Sciatic nerve (tissue), 2 donors: ENCODE data around the gene MACROD2. TPM values are rescaled to one million over a fixed set of nuclear protein-coding genes. Genes with fewer than 3 reads are reported as not detected.
"Not testable (repeated sequence)": the region's sequence is repeated elsewhere in the genome, so short reads cannot be mapped to it uniquely, and the experiment has no call there.

Source experiments
- ATAC-seq: fragments of 200-7000 bp; cut with Tn5 transposase; one replicate; pipeline ENCODE4 v1.9.1; 2020; ENCODE audit warnings: mild to moderate bottlenecking, moderate library complexity
- DNase-seq: peaks from one replicate; pipeline ENCODE4 v3.0.0-alpha.2; 2020; ENCODE audit warnings: low spot score
- intact Hi-C: fragments of 100-400 bp; cut with DNase I; formaldehyde crosslinking; loops from one replicate; pipeline ENCODE4 v1.14.2; 2022
- total RNA-seq: library from RNA; stranded (reverse); fragmentation: NEBNext Ultra II Directional; extraction: Animal tissue kit (Norgen Biotek cat#: 25700); gene quantifications from one replicate; pipeline ENCODE4 v1.2.1, GENCODE V29; 2021
- donor health status: DM: no; HTN: no; CAD: no.
- donor health status: DM: no; HTN: no; CAD: no.

The MACROD2 gene
- total RNA-seq, 1 donor from 2014 or later = 13.8 TPM

DNA sequence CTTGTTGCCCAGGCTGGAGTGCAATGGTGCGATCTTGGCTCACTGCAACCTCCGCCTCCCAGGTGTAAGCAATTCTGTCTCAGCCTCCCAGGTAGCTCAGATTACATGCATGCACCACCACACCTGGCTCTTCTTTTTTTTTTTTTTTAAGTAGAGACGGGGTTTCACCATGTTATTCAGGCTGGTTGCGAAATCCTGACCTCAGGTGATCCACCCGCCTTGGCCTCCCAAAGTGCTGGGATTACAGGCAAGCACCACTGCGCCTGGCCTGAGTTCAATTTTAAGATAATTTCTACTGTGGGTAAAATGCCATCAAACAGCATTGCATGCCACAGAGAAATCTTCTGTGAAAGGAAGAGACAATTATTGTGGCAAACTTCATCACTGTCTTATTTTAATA lies 1944.8 kb downstream of the MACROD2 start:
- DNase-seq (no peak), ATAC-seq (no peak)
- intact Hi-C loops = no loop called here

DNA sequence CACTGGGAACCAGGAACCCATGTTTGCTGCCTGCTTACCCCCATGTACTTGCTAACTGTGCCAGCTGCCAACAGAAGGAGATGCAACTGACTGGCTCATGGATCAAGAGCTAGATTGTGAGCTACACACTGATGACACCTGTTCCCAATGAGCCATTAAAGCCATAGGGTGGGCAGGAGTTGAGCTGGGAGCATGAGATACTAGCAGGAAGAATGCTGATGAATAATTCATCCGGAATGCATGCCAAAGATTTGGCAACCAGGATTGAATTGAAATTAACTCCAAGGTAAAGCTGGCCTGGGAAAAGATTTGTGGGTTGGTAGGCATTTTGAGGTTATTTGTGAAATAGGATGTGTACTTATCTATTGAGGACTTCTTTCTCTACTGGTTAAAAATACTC lies 1946.8 kb downstream of the MACROD2 start:
- no peak for ATAC-seq
- DNase-seq = no peak
- intact Hi-C loops = no loop called here

DNA sequence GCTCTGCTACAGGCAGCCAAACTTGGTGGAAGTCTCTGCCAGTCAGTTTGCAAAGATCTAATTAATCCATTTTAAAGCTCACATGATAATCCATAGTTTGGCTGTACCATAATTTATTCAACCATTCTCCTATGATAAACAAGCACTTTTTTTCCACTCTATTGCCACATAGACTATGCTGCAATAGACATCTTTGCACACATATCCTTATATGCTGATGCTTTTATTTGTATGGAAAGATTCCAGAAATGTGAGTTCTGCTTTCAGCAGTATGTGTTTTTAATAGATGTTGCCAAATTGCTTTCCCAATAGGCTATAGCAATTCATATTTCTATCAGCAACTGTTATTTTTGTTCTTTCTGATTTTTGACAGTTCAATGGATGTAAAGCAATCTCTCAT lies 1950.0 kb downstream of the MACROD2 start:
- intact Hi-C loops = no loop called here
- DNase-seq = no peak
- no peak for ATAC-seq

DNA sequence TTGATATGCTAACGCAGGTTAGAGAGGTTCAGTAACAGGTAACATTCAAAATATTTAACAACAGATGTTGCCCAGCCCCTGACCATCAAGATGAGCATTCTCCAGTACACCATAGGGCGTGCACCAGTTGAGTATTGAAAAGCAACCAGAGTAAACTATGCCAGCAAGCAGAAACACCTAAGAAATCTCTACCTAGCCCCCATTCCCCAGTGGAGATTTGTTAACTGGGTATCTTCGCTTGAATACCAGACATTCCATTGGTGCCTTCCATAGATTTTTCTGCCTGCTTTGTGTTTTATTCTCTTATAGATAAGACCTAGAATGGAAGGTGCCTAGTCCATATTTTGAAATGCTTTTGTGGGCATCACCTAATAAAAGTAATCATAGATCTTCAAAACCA lies 1954.1 kb downstream of the MACROD2 start:
- DNase-seq (no peak), ATAC-seq (no peak)
- intact Hi-C loops = no loop called here

DNA sequence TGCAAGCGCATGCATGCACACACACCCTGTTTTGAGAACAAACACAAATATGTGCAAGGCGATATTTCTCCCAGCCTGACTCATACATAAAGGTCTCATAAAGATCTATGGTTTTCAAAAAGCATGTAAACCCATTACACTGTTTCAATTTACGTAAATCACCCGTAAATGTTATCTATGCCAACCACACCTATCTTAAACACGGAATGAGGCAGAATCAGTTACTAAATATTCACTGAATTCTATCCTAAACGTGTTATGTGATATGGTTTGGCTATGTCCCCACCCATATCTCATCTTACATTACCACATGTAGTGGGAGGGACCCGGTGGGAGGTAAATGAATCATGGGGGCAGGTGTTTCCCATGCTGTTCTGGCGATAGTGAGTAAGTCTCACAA lies 1956.3 kb downstream of the MACROD2 start:
- no peak for ATAC-seq
- no peak for DNase-seq
- intact Hi-C loops = no loop called here

DNA sequence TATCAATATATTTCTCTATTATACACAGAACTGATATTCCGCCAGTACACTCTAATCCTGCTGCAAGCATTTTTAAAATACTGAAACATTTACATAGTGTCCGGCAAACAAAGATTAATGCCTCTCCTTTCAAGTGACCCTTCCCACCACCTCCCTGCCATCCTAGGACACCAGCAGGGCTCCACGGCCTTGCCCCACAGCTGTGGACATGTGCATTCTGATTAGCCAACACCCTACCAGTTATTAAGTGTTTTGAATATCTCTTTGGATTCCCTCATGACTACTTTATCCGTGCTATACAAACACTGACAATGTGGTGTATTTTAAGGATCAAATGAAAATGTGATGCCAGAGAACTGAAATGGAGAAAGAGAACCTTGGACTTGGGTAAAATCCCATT lies 1962.8 kb downstream of the MACROD2 start:
- DNase-seq (no peak), ATAC-seq (no peak)
- intact Hi-C loops = no loop called here

DNA sequence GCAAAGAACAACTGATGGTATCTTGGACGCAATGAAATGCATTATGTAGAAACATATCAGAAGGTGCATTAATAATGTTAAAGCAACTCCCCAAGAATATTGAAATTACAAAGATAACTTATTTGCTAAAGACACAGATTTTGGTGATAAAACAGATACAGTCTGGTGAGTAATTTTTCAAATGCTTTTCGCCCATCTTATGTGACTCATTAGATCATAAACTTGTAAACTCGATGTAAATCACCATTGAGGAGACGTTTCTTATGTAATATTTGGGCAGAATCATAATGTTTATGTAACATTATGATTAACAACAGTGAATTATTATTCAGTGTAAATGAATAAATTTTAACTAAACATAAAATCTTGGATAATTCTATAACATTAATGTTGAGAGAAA lies 1969.8 kb downstream of the MACROD2 start:
- ATAC-seq (no peak), DNase-seq (no peak)
- intact Hi-C loops = no loop called here

DNA sequence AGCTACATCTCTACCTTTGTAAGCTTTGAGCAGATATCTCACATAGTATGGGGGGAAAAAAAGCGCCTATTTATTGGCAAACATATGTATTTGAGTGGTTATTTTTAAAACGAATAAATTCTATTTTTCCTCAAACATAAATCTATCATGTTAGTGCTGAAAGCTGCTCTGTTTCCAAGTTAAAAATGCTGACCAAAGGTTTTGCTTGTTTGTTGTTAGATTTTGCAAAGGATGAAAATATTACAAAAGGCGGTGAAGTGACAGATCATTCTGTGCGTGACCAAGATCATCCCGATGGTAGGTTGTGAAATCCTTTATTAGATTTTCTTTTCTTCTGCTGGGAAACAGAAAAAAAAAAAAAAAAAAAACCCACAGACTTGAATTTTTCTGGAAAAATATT lies 1972.0 kb downstream of the MACROD2 start:
- DNase-seq = no peak
- intact Hi-C loops = no loop called here
- ATAC-seq = no peak

DNA sequence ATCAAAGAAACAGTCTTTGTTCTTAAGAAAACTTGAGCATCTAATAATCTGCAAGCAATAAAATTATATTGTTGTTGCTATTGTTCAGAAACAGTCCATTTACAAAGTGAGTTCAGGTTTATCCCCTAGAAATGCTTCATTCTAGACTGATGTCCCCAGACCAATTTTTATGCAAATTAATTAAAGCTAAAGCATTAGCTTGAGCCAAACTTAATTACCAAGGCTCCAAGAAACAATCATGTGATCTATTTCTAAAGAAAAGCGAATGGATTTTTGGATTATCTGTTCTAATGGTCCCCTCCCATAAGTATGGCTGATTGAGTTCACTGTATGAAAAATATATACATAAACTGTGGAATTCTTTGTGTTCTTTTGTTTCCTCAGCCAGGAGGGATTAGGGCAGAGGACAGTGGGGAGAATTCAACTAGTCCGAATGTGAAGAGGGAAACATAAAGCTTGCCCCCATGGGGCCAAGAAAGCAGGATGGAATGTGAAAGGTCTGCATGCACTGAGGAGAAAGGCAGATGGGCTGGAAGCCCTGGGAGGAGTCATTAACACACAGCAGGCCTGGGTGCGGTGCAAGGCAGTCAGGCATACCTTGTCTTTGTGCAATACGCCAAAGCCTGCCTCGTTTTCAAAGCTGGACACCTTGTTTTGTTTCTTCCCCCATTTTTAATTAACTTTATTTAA lies 1980.9 kb downstream of the MACROD2 start:
- DNase-seq (no peak), ATAC-seq (no peak)
- intact Hi-C loops = no loop called here

DNA sequence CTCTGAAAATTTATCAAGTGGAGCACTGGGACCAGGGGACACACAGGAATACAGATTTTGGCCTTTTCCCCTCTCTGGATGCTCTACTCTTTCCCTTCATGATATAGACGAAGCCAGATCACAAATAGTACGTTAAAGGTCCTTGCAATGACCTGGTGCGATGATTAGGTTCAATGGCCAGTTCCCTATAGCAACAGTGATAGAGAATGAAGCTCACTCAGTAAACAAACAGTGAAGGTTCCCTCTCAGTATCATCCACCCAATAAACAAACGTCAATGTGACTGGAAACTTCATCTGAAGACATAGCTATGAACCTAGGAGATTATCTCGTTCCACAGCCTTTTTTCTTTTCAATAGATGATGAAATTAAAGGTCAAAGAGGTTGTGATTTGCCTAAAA lies 1981.7 kb downstream of the MACROD2 start:
- ATAC-seq (no peak), DNase-seq (no peak)
- intact Hi-C loops = no loop called here

DNA sequence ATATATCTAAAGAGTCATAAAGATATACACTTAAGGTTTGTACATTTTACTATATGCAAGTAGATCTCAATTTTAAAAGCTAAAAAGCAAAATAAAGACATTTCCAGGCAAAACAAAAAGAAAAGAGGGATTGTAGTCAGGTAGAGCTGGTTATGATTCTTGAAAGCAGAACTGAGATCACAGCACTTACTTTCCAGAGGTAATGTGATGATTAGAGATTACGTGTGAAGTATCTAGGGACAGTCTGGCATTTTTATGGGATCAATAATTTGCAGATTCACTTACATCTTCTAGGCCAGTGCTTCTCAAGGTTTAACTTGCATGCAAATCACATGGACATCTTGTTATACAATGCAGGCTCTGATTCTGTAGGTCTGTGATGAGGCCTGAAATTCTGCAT lies 1982.4 kb downstream of the MACROD2 start:
- intact Hi-C loops = no loop called here
- ATAC-seq = no peak
- DNase-seq = no peak

DNA sequence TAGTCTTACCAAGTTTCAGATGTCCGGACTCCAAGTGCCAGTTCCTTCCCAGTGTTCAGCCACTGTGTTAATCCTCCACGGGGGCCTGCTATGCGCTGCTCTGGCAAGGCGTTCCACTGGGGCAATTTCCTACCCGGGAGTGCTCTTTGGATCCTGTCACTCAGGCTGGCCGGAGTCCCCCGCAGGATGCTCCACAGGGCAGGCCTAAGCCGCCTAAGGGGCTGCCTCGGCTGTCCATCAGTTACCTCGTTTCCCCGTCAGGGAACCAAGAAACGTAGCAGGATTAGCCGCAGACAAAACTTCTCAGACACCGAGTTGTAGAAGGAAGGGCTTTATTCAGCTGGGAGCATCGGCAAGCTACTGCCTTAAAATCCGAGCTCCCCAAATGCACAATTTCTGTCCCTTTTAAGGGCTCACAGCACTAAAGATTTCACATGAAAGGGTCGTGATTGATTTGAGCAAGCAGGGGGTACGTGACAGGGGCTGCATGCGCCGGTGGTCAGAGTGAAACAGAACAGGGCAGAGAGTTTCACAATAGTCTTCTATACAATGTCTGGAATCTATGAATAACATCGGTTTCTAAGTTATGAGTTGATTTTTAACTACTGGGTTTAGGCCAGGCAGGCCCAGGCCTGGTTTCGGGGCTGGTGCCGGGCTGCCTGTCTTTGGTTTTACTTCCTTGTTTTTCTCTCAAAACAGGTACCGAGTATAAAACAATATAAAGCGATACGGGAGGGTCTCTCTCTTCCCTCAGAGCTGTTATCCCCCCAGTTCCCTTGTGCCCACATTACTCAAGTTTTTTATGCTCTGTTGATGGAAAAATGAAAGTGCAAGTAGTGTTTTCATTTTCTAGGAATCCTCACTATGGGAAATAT lies 1990.4 kb downstream of the MACROD2 start:
- intact Hi-C loops, DNase-seq, ATAC-seq: not testable (repeated sequence)

DNA sequence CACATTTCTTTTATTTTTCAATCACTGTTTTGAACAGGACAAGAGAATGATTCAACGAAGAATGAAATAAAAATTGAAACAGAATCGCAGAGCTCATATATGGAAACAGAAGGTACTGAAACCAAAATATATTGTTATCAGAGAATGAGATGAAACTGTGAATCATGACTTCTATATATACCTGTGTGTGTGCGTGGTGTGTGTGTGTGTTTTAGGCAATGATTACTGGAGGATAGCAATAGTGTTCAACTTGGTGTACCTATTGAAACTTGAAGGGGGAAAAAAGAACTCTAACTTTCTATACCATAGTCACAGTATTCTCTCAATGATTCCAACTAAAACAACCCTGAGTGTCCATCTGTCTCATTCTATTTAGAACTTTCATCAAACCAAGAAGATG lies 1991.4 kb downstream of the MACROD2 start:
- intact Hi-C loops = no loop called here
- DNase-seq (no peak), ATAC-seq (no peak)

DNA sequence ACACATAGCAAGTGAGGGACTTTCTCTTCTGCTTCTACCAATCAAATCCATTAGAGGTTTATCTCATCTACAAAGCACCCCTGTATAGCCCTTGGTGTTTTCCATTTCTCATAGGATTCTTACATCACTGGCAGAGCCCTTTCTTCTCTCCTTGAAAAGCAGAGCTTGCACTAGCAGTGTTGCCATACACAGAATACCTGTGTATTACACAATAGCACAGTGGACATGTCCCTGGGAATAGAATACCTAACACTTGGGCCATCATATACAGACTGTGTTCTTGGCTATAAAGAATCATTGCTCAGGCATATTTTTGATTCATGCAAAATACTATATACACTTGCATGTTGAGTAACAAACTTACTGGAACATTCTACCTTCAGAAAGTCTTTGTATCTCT lies 1996.0 kb downstream of the MACROD2 start:
- intact Hi-C loops = no loop called here
- no peak for ATAC-seq

DNA sequence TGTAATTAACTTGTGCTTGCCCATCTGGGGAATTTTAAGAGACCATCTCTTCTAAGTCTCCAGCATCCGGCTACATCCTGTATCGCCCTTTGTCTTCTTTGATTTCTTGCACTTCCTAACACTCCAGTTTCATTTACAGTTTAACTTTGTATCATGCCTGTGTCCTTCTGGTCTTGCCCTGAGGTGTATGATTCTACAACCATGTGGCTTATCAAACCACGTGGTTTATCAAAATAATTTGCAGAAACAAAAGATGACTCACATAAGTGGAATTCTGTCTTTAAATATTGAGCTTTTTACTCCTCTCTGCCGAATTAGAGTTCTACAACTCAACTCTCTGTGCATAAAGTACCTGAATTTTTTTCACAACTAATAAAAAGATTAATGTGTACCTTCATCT lies 1997.2 kb downstream of the MACROD2 start:
- ATAC-seq (no peak), DNase-seq (no peak)
- intact Hi-C loops = no loop called here

More for the DNA sequence above, 1996.0 kb downstream of the MACROD2 start:
- DNase-seq = no peak

DNA sequence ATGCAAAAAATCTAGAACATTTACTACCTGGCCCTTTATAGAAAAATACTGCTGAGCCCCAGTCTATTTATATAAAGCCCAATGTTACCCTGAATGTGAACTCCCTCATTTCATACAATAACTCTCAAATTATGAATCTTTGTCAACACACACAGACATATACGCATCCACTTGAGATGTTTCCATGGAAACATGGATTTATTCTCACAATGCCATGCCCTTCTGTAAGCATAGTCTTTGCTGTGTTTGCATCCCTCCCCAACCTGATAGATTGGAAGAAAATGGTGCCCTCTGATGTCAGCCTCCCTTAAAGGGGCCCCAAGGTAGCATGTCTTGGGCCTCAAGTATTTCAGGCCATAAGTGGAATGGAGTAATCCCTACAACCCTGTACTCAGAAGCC lies 2004.8 kb downstream of the MACROD2 start:
- intact Hi-C loops = no loop called here
- DNase-seq (no peak), ATAC-seq (no peak)

DNA sequence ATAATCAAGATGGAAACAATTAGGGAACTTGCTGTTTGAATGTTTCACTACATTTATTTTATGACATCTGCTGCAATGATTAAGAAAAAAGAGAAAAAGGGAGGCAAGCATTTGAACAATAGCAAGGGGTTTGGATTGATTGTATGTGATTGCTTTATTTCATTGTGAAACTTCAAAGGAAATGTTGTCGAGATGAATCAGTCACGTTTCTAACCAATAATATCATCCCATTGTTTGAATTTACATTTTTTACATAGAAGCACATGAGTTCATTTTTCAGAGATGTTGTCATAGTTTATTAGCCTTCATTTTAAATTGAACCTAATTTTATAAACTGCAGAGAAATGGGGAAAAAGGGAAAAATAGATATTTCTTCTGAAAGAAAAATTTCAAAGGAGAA lies 2006.0 kb downstream of the MACROD2 start:
- ATAC-seq (no peak), DNase-seq (no peak)
- intact Hi-C loops = no loop called here

DNA sequence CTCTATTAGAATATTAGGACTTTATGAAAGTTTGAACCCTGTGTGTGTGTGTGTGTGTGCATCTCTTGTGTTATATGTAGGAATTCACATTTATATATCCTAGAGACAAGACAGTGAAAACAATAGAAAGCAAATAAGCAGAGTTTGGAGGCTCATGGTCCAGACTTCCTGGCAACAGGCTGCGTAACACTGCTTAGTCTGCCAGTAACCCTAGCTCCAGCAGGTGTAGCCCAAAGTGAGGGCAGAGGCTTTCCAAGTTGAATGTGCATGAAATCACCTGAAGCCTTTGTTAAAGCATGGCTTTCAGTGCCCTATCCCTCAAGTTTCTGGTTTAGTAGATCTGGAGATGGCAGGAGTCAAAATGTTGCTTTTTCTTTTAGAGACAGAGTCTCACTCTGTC lies 2008.0 kb downstream of the MACROD2 start:
- no peak for ATAC-seq
- intact Hi-C loops = no loop called here
- no peak for DNase-seq

DNA sequence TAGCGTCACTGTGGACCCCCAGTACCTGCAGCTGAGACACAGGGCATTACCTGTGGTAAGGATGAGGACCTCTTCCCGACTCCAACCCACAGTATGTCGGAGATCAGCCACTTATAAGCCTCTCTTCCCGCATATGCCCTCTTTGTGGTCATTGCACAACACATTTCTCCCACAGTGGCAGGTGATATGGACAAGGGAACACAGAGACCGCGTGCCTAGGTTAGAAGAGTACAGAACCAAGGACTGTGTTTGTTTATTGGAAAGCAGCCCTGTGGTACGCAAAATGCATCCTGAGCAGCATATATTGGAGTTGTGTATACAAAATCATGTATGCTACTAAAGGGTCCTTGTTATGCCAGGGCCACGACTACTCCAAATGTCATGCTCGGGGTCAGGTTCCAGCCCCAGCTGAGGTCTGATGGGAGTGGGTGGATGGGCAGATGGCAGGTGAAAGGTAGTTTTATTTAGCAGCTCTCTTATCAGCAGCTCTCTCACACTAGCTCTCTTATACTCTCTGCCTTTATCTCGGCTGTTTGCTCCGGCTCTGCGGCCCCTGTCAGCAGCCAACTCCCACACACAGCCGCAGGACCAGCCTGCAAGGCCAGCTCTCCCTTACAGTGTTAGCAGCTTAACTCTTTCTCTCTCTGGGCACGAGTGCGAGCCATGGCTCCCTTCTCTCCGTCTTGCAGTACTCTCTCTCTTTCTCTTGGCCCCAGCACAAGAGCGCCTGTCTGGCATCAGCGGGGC lies 2009.0 kb downstream of the MACROD2 start:
- intact Hi-C loops = no loop called here
- no peak for DNase-seq
- ATAC-seq = no peak
